ENCODE results near the gene RUNX2.

DNA sequence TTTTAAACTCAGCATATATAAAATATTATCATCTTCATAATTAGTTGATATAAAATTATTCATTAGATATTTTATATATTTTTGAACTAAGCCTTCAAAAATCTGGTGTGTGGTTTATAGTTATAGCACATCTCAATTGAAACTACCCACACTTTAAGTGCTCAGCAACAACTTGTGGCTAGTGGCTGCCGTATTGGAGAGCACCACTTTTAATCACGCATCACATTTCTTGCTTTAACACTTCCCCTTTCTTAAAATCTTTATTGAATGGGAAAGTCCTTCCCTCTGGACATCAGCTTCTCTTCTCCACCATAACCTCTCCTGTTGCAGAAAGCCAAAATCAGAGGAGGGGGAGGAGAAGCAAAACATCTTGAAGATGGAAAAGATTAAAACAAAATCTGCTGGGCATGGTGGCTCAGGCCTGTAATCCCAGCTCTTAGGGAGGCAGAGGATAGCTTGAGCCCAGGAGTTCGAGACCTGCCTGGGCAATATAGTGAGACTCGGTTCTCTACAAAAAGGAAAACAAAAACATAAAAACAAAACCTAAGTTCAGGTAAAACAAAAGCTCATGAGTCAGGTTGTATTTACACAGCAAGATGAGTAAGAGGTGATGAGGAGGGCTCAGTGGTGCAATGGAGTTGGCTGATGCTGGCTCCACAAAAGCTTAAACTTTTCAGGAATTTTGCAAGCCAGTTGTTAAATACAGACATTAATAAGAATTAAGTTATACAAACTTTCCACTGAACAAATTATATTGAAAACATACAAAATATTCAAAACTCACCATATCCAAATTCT is 286.6 kb downstream of the RUNX2 start:
- TF ChIP-seq, protein P1, sequence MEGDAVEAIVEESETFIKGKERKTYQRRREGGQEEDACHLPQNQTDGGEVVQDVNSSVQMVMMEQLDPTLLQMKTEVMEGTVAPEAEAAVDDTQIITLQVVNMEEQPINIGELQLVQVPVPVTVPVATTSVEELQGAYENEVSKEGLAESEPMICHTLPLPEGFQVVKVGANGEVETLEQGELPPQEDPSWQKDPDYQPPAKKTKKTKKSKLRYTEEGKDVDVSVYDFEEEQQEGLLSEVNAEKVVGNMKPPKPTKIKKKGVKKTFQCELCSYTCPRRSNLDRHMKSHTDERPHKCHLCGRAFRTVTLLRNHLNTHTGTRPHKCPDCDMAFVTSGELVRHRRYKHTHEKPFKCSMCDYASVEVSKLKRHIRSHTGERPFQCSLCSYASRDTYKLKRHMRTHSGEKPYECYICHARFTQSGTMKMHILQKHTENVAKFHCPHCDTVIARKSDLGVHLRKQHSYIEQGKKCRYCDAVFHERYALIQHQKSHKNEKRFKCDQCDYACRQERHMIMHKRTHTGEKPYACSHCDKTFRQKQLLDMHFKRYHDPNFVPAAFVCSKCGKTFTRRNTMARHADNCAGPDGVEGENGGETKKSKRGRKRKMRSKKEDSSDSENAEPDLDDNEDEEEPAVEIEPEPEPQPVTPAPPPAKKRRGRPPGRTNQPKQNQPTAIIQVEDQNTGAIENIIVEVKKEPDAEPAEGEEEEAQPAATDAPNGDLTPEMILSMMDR (tag by site-specific recombination; IDR thresholded peaks at IDR 0.05): no peak
- TF ChIP-seq REST (tag by site-specific recombination; IDR thresholded peaks at IDR 0.05) (no peak), ZNF19 (tag by site-specific recombination; IDR thresholded peaks at IDR 0.05; ENCODE audit: low read depth) (no peak), ZNF138 (tag by site-specific recombination; IDR thresholded peaks at IDR 0.05; ENCODE audit: borderline replicate concordance) (no peak), RBAK (tag by site-specific recombination; IDR thresholded peaks at IDR 0.05) (no peak), ZFP37 (tag by site-specific recombination; IDR thresholded peaks at IDR 0.05) (no peak), SP7 (tag by site-specific recombination; IDR thresholded peaks at IDR 0.05) (no peak)
- TF ChIP-seq, protein P2, sequence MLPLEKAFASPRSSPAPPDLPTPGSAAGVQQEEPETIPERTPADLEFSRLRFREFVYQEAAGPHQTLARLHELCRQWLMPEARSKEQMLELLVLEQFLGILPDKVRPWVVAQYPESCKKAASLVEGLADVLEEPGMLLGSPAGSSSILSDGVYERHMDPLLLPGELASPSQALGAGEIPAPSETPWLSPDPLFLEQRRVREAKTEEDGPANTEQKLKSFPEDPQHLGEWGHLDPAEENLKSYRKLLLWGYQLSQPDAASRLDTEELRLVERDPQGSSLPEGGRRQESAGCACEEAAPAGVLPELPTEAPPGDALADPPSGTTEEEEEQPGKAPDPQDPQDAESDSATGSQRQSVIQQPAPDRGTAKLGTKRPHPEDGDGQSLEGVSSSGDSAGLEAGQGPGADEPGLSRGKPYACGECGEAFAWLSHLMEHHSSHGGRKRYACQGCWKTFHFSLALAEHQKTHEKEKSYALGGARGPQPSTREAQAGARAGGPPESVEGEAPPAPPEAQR (tag by site-specific recombination; IDR thresholded peaks at IDR 0.05): no peak
- TF ChIP-seq, protein P3, sequence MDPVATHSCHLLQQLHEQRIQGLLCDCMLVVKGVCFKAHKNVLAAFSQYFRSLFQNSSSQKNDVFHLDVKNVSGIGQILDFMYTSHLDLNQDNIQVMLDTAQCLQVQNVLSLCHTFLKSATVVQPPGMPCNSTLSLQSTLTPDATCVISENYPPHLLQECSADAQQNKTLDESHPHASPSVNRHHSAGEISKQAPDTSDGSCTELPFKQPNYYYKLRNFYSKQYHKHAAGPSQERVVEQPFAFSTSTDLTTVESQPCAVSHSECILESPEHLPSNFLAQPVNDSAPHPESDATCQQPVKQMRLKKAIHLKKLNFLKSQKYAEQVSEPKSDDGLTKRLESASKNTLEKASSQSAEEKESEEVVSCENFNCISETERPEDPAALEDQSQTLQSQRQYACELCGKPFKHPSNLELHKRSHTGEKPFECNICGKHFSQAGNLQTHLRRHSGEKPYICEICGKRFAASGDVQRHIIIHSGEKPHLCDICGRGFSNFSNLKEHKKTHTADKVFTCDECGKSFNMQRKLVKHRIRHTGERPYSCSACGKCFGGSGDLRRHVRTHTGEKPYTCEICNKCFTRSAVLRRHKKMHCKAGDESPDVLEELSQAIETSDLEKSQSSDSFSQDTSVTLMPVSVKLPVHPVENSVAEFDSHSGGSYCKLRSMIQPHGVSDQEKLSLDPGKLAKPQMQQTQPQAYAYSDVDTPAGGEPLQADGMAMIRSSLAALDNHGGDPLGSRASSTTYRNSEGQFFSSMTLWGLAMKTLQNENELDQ (tag by site-specific recombination; IDR thresholded peaks at IDR 0.05; ENCODE audit: low read depth): no peak
